GM19023 (cell line): ENCODE measurements around the gene RGS6.

Source experiments
- ATAC-seq: cut with Tn5 transposase; IDR thresholded peaks from one replicate; pipeline ENCODE4 v1.9.1; 2021; ENCODE audit warnings: mild to moderate bottlenecking, moderate library complexity; ENCODE audit not compliant: unreplicated experiment

Gene RGS6

DNA sequence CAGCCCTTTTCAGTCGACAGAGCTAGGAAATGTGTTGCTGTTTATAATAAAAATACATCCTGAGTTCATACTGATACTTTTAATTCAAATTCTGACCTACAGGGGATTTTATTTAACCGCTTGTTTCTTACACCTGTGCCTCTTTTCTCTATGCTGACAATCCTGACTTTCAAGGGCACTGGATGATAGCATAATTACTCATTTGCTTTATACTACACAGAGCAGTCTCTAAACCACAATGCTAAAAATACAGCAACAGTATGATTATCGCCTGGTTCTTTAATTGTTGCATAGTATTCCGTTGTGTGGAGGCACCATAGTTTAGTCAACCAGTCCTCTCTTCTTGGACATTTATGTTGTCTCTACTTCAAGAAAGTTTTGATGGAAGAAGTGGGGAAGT lies 588.8 kb downstream of the RGS6 start:
- no peak for ATAC-seq

DNA sequence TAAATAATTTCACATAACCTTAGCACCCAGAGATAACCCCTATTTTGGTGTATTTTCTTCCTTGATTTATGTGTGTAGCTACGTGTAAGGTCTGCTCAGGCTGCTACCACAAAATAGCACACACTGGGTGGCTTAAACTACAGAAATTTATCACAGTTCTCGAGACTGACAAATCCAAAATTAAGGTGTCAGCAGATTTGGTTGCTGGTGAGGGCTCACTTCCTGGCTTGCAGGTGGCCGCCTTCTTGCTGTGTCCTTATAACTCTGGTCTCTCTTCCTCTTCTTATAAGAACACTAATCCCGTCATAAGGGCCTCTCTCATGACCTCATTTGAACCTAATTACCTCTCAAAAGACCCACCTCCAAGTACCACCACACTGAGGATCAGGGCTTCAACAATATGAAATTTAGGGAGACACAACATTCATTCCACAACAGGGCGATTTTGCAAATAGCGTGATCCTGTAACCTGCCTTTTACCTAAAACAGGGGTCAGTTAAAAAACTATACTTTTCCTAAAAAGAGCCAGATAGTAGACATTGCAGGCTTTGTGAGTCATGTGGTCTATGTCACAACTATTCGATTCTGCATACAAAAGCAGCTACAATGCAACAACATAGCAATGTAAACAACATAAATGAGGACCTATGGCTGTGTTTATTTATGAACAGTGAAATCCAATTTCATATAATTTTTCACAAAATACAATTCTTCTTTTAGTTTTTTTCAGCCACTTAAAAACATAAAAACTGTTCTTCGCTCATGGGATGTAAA lies 589.9 kb downstream of the RGS6 start:
- no peak for ATAC-seq

DNA sequence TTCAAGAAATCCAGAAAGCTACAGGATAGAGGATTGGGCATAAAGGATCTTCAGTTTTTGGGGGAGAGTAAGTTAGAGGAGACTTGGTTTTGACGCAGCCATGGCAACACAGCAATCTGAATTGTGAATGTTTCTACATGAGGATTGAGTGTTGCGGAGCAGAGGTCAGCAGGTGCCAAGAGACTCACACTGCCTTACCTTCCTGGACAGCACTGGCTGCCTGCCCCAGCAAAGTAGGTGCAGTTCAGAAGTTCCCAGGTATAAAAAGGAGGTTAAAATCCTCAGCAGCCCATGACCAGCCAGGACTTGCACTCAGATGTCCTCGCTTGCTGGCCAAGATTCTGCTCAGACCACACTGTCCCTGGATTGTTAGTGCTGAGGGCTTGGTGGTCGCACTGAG lies 590.6 kb downstream of the RGS6 start:
- no peak for ATAC-seq

DNA sequence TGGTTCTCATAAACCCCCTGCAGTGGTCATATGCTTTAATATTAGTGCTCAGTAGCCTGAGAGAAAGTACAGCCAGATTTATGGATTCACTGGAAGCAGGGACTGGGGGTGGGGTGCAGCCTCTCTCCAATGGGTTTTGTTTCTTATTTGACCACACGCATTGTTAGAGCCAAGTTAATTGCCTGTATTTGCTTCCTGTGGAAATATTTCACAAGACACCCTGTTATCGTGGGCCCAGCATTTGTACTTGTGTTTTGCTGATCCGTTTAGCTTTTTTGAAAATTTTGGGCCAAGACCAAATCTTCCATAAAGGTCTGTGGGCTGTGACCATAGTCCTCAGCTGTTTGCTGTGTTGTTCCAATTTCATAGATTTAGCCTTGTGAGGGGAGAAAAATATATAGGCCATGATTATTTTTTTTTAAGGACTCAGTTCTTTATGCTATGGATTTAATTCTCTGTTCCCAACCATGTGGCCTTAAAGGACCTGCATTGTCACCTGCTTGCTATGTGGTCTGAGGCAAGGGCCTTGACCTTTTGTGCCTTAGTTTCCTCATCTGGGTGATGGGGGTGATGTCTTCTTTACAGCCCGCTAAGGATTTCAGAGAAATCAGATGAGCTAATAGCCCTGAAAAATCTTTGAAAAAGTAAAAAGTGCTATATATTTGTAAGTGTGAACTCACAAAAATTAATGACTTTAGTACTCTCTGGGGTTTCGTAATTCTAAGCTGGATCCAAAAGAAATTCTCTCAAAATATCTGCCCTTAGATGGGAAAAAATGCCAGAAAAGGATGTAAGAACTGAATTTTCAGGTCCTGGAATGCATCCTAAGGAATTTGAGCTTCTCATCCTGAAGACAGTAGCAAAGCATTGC lies 591.4 kb downstream of the RGS6 start:
- no peak for ATAC-seq

DNA sequence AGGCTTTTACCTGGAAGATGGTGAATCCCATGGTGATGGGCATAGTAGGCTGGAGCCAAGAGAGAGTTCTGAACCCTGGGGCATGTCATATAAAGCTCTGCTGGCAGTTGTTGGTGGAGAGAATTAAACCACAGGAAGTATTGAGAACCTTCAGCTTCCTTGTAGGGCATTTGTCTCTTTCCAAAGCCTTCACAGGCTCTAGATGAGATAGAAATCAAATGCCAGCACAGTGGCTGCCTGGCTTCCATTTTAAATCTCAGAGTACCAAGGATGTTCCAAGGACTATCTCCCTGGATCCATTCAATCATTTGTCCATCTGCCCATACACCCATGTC lies 592.0 kb downstream of the RGS6 start:
- no peak for ATAC-seq

DNA sequence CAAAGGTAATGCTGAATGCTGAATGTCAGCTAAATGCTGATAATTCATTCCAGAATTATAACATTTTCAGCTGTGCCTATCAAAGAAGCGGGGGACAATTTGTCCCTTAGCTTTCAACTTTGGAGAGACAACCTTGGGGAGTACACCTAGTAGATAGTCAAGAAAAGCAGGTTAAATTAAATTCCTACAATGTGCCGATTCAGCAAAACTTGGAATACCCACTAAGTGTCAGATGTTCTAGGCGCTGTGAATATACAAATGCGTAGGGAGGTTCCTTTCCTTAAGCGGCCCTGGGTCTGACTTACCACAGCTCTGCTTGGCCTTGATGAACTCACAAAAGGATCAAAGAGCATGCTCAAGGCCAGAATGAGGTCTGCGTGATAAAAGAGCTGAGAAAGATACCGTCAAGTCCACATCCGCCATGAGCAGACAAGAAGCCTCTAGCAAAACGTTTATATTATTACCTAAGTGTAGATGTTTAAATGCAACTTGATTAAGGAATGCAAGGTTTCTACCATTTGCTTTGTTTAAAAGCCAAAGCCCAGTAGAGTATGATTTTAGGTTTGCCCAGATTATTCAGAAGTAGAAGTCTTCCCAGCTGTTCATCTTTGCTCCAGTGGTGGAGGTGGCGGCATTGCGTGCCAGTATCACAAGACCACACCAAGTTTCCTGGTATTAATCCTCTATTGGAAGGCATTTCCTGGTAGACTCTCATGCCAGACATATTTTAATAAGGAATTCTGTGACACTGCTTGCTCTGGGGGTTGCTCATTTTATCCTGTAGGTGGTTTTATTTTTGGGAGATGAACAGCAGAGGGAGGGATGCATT lies 593.1 kb downstream of the RGS6 start:
- ATAC-seq: no peak

DNA sequence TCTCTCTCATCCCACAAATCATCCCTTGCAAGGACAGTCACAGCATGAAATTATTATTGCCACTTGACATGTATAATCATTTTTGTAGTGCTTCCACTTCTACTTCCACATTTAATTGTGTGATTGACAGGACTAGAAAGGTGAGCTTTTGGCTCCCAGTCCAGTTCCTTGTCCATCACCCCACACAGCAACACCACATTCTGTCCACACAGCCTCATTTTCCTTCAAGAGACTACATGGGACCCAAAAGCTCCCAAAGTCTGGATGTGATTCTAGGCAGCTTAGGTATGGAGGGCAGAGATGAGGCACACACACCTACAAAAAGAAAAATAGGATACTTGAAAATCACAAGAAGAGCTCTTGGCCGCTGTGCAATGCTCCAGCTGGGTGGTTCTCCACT lies 595.4 kb downstream of the RGS6 start:
- no peak for ATAC-seq

DNA sequence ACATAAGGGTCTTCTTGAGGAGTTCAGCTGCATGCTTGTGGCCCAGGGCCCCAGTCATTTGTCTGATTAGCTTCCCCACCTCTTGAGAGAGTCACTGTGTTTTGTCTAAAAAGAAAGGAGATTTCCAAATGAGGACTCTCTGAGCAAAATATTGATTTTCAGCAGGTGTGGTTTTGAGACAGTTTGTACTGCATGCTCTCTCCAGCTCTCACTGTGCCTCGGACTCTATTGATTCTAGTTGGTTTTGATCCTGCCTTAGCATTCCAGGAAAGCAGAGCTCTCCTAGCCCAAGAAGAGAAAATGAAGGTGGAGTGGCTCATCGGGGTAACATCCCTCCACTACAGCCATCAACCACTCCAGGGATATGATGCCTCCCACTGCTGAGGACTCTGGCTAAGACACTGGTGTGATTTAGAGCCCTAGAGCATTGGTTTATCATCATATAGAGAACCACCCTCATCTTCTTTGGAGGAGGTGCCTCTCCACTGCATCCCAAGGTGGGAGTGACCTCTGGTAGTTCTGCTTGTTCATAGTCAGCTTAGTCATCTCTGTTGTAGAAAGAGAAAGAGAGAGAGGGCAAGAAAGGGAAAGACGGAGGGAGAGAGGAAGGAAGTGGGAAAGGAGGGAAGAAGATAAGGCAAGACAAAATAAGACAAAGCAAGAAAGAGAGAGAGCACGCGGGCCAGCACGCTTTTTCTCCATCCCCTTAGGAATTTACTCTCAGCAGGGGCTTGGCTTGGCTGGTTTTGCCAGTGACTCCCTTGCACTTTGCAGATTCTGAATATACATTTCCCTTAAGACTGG lies 596.0 kb downstream of the RGS6 start:
- no peak for ATAC-seq

DNA sequence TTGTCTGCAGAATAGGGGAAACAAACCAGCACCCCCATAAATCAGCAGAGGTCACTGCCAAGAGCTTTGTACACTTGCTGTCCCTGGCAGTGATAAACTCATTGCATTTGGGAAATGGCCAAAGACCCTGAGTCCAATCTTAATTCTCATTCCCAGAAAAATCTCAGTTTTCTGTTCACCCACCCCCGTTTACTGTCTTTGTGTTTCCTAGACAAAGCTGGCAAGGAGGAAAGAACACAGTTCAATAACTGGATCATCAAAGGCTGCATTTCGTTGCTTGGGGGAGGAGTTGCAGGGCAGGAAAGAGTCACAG lies 596.6 kb downstream of the RGS6 start:
- no peak for ATAC-seq

DNA sequence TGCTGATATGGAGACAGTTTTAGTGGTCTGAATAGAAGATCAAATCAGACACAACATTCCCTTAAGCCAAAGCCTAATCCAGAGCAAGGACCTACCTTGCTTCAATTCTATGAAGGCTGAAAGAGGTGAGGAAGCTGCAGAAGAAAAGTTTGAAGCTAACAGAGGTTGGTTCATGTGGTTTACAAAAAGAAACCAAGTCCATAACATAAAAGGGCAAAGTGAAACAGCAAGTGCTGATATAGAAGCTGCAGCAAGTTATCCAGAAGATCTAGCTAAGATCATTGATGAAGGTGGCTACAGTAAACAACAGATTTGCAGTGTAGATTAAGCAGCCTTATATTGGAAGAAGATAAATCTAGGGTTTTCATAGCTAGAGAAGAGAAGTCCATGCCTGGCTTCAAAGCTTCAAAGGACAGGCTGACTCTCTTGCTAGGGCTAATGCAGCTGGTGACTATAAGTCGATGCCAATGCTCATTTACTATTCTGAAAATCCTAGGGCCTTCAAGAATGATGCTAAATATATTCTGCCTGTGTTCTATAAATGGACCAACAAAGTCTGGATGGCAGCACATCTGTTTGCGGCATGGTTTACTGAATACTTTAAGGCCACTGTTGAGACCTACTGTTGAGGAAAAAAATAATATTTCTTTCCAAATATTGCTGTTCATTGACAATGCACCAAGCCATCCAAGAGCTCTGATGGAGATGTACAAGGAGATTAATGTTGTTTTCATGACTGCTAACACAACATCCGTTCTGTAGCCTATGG lies 600.6 kb downstream of the RGS6 start:
- ATAC-seq: no peak

DNA sequence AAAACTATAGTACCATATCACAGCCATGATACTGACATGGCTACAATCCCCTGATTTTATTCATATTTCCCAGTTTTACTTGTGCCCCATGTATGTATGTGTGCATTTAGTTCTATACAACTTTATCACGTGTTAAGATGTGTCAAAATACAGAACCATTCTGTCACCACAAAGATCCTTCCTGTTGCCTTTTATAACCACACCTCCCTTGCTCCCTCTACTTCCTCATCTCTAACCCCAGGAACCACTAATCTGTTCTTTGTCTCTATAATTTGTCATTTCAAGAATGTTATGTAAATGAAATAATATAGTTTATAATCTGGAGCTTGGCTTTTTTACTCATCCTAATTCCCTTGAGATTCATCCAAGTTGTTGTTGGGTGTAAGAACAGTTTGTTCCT lies 603.3 kb downstream of the RGS6 start:
- peak; percentile 48 for ATAC-seq

DNA sequence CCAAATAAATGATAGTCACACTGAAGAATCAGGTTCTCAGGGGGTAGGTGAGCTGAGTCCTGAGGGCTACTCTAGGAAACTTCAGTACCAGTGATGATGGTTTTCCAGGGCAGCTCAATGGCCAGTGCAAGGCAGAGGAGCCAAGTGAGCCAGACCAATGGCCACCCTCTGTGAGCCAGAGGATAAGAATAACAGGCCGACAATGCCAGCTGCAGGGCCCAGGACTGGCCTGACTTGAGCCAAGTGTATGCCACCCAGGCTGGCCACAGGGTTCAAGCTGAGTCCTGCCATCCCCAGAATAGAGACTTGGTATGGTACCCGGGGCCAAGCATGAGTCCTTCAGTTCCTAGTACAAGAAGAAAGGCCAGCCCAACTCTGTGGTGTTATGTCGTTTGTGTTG lies 606.2 kb downstream of the RGS6 start:
- no peak for ATAC-seq

DNA sequence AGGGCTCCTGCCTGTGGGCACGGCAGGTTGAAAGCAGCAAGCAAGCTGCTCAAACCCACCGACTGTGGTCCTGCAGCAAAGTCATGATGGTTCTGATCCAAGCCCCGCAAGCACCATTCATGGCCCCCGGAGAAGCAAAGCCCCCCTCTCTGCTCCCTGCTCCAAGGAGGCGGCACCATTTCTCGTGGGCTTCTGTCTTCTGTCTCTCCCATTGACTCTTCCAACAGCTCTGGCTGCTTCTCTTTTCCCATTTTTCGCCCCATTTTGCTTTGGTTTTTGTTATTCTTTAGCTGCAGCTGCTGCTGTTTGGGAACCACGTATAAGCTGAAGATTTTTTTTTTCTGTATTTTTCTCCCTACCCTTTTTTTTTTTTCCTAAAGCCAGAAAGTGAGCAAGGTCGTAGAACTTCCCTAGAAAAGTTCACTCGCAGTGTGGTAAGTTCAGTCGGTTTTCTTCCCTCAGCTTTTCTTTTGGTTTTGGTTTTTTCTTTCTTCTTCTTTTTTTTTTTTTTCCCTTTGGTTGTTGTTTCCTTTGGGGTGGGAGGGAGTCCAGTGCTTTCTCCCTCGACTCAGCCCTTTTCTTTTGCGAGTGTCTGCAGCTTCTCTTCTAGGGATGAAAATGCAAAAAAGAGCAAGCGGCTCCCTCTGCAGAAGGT lies 607.6 kb downstream of the RGS6 start:
- ATAC-seq: no peak

DNA sequence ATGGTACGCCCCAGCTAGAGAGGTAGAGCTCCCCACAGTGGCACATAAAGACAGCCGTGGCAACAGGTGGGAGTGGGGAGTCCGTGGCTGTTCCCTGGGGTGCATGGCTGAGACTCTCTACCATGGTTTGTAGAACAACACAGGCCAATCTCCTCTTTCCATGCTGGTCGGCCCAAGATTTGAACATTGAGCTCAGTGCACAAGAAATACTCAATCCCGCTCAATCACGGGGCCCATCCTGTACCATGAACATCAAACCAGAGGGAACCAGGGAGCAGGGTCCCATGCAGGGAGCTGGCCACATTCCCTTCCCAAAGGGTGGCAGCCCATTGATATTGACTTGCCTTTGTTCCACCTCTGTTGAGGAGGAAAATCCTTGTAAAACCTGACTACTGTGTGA lies 608.6 kb downstream of the RGS6 start:
- no peak for ATAC-seq

DNA sequence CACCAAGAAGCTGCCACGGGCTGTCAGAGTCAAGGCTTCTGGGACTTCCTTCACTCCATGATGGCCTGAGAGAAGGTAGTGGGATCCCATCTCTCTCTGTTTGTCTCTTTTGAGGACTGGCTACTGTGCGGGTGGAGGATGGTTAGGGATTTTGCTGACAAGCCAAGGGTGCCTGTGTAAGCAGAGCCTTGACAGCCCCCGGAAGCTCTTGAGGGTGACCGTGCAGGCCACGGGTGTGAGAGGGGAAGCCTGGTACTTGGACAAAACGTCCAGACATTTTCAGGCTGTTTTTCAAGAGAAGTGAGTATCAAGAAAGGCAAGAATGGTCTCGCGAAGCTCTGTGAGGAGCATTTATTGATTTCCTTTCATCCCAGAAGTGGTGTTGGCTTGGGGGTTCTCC lies 609.3 kb downstream of the RGS6 start:
- no peak for ATAC-seq

DNA sequence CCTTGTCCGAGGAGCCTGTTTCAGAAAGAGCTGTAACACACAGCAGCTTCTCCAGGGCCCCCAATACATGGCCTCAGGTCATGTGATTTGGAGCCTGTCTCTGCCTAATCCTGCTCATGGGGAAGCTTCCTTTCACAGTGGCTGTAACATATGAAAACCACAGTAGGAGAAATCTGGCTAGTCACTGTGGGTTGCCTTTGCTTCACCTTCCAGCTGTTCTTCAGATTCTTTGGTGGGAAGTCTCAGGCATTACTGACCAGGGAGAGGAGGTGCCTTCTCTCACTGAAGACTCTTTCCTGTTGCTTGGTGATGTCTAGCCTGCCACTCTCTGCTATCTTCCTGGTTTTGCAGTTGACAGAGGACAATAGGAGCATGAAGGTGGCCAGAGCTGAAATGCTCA lies 611.1 kb downstream of the RGS6 start:
- no peak for ATAC-seq

DNA sequence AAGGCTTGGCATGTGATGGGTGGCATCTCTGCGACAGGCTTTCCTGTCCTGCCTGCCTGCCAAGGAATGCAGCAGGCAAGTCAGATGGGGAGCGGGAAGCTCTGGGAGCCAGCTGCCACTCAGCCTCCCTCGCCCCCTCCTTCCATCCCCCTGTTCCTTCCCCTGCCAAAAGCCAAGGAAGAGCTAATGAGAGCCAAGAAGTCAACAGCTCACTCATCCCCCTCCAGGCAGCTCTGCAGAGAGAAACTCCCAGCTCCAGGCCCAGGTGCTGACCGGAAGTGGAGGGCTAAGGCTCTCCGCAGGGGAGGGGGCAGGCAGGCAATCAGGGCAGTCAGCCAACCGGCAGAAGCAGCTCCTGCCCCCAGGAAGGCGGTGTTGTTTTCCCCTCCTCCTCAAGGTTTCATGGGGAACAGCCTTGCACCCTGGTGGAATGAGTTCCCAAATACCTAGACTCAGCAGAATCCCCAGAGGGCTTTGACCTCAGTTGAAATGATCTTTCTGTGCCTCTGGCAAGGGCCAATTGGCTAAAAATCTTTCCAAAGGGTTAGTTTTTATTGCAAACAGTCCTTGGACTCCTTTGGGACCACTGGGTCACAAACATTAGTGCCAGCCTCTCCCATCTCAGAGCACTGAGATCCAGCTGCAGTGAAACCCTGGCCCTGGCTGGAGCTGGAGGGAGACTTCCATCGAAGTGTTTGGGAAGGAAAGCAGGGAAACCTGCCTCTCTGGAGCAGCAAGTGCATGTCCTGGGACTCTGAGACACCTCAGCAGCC lies 612.6 kb downstream of the RGS6 start:
- no peak for ATAC-seq

DNA sequence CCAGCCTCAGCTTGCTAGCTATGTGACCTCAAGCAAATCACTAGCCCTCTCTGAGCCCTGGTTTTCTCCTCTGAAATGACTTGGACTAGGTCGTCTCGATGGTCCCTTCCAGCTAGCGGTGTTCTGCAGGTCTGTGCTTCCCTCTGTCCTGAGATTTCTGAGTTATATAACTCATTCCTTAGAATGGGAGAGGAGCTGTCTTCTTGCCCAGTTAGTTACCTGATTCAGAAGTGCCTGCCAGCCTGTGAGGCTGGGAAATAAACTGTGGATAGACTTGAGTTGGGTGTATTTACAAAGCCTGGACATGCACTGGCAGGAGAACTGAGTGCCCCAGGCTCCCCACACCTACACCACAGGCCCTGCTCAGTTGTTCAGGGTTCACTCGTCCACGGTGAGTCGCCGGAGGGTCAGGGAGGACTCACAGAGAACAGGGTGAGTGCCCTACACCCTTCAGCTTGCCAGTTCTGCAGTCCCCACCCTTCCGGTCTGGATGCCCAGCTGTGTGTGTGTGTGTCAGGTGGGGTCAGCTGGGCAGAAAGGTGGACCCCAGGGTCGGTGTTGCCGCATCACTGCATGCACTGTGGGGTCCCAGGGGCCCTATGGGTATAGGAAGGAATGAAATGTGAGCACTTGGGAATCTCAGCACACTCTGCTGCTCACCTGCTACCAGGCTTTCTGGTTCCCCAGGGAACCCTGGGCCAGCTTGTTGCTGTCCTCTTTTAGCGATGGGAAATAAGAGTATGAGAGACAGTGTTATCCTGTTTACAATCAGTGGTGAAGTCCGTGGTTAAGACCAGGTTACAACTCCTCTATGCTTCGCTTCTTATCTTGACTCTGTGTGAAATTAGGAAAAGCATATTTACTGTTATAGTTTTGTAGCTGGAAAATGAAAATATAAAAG lies 613.4 kb downstream of the RGS6 start:
- ATAC-seq: no peak
